GM18519 (cell line): ENCODE data around the gene LGR6.
"Not testable (repeated sequence)": the region's sequence is repeated elsewhere in the genome, so short reads cannot be mapped to it uniquely, and the experiment has no call there.

Source experiments
- ATAC-seq: cut with Tn5 transposase; IDR thresholded peaks from one replicate; pipeline ENCODE4 v1.9.1; 2021; ENCODE audit warnings: mild to moderate bottlenecking, moderate library complexity; ENCODE audit not compliant: unreplicated experiment, low FRiP score

The LGR6 gene

DNA sequence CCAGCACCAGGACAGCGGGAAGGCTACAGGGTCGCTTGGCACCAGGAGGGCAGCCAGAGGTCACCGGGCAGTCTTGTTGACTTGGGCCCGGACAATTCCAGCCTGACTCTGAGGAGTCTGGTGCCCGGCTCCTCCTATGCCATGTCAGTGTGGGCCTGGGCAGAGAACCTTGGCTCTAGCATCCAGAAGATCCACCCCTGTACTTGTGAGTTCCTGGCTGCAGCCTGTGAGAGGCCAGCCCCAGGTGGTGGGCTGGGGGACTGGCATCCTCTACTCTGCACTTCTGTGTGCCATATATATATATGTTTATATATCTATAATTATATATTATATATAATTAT, 21.6 kb upstream of the LGR6 start:
- no peak for ATAC-seq

- ATAC-seq: no peak
Measured at GRCh38 chr1:202173993-202174392, 19.6 kb upstream of the LGR6 start.

- no peak for ATAC-seq
Measured at GRCh38 chr1:202176949-202177927, 16.4 kb upstream of the LGR6 start.

DNA sequence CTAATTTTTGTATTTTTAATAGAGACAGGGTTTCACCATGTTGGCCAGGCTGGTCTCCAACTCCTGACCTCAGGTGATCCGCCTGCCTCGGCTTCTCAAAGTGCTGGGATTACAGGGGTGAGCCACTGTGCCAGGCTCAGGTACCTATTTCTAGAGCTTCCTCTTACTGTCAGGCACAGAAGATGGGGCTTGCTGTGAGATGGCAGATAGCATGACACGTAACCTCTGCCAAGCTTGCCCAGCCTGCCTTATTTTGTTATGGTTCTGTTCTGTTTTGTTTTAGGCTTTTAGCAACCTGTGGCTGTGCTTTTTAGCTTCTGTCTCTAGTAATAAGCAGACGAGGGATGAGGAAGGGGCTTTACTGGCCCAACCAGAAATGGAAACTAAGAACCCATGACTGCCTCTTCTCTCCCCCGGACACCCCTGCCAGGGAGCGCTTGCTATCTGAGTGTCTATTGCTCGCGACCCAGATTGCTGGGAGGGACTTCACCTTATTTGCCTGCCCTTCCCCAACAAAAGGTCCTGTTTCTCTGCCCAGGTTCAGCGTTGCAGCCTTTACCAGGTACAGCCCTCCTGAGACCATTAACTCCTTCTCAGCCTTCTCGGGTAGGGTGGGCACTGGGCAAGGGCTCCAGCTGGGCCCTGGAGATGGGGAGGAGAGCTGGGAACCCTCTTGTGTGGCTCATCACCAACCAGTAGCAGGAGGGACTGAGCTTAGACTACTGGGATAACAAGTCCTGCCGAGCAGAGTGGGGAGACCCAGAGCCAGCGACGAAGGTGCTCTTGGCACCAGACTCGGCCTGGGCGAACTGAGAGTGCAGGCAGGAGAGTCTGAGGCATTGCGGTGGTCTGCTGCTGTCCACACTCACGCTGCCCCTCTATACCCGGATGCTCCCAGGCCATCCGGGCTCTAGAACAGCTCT, 13.5 kb upstream of the LGR6 start:
- no peak for ATAC-seq

- ATAC-seq: not testable (repeated sequence)
Measured at GRCh38 chr1:202180751-202181139, 12.9 kb upstream of the LGR6 start.

DNA sequence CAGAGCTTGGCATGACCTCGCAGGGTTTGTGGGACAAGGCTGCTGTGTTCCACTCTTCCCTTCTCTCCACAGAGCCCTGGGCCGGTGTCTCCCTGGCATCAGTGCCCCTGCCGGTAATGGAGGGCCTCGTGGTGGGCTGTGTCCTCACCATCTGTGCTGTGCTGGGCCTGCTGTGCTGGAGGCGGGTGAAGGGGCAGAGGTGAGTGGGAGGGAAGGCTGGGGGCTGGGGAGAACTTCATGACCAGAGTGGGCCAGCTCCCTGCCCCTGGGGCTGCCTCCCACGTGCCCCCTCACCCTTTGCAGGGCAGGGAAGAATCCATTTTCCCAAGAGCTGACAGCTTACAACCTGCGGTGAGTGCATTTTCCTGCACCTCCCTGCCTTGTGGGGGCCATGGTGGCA, 12.0 kb upstream of the LGR6 start:
- ATAC-seq: no peak

GRCh38 chr1:202182040-202182877, 11.3 kb upstream of the LGR6 start:
- ATAC-seq: no peak

DNA sequence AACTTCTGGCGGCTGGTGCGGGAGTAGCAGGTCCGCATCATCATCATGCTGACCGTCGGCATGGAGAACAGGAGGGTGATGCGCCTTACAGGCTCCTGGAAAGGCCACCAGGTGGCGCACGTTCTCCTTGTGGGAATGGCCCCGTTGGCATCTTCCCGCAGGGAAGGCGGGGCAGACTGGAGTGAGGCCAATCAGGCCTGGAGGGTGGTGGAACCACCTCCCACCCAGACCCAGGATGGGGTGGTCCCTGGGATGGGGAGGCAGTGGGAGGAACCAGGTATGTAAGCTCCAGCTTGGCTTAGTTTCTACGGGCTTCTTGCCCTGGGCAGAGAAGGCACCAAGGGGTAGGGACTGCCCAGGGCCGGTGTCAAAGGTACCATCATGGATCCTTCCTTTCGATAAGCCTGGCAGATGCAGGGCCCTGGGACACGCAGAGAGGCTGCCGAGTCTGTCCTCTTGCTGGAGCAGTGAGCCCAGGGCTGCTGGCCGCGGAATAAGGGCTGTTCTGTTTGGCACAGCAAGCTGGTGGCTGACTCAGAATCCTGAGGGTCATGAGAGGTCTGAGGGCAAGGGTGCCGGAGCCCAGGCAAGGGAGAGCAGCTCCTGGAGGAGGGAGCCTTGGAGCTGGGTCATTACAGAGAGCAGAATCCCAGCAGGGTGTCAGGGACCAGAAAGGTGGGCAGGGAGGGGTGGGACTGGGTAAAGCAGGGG, 8.7 kb upstream of the LGR6 start:
- ATAC-seq: no peak

GRCh38 chr1:202186327-202186726, 7.3 kb upstream of the LGR6 start:
- no peak for ATAC-seq

- no peak for ATAC-seq
Measured at GRCh38 chr1:202187041-202187671, 6.4 kb upstream of the LGR6 start.

GRCh38 chr1:202187697-202188407, 5.7 kb upstream of the LGR6 start:
- ATAC-seq: no peak

- no peak for ATAC-seq
Measured at GRCh38 chr1:202189001-202189790, 4.4 kb upstream of the LGR6 start.

- ATAC-seq: no peak
Measured at GRCh38 chr1:202189918-202190715, 3.5 kb upstream of the LGR6 start.

DNA sequence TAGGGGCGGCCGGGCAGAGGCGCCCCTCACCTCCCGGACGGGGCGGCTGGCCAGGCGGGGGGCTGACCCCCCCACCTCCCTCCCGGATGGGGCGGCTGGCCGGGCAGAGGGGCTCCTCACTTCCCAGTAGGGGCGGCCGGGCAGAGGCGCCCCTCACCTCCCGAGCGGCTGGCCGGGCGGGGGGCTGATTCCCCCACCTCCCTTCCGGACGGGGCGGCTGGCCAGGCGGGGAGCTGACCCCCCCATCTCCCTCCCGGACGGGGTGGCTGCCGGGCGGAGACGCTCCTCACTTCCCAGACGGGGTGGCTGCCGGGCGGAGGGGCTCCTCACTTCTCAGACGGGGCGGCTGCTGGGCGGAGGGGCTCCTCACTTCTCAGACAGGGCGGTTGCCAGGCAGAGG, 2.2 kb upstream of the LGR6 start:
- not testable (repeated sequence) for ATAC-seq

GRCh38 chr1:202192770-202193613, 607 bp upstream of the LGR6 start:
- ATAC-seq: no peak

DNA sequence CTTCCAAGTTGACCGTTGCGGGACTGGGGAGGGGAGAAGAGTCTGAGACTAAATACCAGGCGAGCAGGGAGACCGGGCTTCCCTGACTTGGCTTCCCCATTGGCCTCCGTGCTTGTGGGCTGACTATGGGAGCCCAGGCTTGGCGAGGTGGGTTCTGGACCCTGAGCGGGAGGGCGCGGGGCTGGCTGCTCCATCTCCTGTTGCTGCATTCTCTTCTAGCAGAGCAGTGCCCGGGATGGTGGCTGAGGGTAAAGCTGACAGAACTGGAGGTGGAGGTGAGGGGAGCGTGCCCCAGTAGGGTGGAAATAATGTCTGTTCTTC, 689 bp downstream of the LGR6 start:
- ATAC-seq: no peak
